Stimulated activated CD4-positive, alpha-beta T cell treated with anti-CD3 and anti-CD28 coated beads, Interleukin-2, amount 100 ng/mL, for 4 hours (primary cell): ENCODE results near the gene FBXW7.

Experiments used
- DNase-seq: peaks from one replicate; pipeline ENCODE4 v3.0.0-alpha.2; 2020; ENCODE audit warnings: low read depth

The FBXW7 gene

DNA sequence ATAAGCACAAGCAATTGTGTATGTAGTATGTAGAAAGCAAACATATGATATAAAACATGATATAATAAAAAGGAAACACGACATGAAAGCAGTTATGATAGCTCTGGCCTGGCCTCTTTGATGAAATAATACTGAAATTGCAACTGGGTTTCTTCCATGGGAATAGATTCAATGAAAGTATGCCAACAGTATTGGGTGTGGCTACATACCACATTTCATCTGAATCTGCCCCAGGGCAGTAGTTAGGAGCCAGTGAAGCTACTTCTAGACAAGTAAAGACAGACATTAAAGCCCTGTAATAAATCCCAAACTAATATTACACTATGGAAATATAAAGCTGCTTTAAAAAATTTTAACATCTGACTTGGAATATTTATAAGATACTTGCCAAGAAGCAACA, 207.3 kb downstream of the FBXW7 start:
- no peak for DNase-seq

DNA sequence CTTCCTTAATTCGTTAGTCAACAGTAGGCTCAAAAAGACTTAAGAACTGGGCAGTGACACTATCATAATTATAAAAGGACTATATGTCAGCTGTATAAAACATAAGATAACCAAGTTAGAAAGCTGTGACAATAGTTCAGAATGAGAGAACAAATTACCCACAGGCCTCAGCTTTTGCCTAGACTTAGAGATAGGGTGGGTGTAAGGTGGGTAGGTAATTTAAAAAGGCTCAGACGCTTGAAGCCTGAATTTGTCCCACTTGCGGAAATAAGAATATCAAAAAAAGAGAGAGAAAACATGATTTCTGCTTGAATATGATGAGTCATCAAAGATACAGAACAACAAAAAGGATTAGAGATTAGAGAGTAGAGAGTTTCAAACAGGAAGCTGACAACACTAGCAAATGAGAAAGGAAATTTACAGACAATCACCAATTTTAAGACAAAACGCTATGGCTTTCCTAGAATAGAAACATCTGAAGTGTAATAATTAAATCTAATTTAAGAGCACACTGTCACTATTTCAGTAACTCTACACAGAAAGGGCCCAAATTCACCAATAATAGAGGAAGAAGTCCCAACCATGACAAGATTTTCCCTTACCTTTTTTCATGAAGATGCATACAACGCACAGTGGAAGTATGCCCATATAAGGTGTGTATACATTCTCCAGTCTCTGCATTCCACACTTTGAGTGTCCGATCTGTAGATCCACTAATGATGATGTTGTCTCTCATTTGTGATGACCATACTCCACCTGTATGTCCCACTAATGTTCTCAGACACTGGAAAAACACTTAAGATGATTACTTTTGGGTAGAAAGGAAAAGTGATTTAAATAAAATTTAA, 208.1 kb downstream of the FBXW7 start:
- no peak for DNase-seq

DNA sequence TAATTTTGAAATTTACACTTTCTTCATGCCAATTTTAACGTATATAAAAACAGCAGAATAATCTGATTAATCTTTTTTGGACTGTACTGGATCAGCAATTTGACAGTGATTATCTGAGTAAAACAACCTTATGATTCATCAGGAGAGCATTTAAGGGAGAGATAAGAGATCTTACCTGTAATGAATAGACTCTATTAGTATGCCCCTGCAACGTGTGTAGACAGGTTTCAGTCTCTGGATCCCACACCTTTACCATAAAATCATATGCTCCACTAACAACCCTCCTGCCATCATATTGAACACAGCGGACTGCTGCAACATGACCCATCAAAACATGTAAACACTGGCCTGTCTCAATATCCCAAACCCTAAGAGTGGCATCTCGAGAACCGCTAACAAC, 210.1 kb downstream of the FBXW7 start:
- DNase-seq = no peak

DNA sequence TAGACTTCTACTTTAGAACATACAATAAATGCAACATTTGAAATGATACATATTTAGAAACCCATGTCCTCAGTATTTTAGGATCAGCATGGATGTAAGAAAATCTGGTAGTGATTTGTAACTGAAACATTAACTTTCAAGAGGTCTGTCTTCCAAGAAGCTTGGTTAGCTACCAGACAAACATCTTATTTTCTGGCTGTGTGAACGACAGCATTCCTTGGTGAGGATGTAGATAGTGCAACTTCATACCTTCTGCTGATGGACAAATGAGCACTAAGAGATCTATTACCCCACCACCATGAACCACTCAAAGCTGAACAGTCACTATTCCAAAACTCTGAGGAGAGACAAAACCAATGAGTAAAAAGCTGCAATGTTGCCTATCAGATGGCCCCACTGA, 212.7 kb downstream of the FBXW7 start:
- no peak for DNase-seq

DNA sequence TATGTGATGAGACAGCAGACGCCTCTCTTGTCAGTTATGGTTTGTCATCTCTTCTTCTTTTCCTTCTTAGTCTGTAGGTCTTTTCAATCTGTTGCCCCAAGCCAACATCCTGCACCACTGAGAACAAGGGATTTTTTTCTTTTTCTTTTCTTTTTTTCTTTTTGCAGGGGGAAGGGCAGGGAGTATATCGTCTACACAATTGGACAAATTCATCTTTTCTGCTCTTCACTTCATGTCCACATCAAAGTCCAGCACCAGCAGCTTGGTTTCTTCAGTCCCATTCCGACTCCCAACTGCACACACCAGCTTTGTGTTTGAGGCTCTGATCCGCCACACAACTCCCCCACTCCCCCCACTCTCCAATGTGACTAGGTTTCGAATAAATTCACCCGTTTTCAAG, 213.2 kb downstream of the FBXW7 start:
- no peak for DNase-seq

DNA sequence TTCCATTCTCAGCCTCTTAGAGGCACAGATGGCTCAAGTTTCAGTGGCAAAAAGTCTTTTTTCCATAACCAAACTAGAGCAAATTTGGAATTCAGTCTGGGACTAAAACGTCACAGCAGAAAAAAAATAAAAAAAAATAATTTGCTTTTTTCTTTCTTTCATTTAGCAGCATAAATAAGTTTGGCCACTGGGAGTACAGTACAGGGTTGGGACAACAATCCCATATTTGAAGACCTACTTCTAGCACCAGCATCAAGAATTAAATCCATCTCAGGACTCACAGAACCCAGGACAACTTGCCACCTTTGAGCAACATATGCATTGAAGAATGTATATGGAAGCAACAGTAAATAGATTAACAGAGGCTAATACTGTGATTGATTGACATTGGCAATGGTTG, 214.0 kb downstream of the FBXW7 start:
- DNase-seq = no peak

DNA sequence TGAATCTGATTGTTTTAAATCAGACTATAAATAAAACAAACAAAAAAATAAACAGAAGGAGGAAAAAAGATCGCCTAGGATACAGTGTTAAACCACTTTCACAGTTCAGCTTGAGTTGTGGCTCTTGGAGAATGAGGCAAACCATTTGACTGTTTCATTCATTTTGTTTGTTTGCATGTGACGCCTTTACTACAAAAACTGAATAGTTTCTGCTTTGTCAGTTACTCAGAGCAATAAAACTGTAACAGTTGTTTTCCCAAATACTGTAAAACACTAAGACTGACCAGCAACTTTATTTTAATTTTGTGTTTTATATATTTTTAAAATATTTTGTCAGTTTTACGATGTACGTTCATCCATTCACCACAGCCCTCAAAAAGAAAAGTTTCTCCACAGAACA, 214.5 kb downstream of the FBXW7 start:
- no peak for DNase-seq

DNA sequence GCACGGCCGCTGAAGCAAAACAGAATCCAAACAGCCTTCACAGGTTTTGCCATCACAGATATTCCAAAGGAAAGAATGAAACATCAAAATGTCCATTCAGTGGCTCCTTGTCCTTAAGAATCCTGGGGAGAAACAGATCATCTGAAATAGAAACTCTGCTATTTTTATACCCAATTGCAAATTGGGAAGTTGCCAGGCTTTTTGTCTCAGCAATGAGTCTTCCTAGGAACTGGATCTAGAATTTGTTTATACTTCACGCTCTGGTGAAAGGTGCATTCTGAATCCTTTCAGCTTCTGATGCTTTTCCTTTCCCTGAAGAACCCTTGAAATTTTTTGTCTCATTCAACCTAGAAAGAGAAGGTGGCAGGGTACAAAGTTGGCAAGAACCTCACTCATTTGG, 218.9 kb downstream of the FBXW7 start:
- no peak for DNase-seq

DNA sequence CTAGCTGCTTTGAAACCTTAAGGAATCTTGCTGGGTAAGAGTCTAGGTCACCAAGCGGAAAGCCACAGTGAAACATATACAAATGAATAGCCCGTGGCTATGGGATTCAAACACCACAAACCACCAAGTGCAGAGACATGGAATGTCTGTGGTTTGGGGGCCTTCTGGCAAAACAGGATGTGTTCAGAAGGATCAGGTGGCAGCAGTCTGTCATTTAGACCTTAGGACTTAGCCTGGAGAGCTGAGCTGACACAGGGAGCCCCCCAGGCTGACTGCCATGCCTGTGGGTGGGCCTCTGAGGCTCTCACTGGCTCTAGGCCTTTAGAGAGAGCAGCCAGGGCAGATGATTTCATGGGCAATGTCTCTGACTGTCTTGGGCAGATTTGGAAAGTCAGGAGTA, 225.6 kb downstream of the FBXW7 start:
- no peak for DNase-seq

DNA sequence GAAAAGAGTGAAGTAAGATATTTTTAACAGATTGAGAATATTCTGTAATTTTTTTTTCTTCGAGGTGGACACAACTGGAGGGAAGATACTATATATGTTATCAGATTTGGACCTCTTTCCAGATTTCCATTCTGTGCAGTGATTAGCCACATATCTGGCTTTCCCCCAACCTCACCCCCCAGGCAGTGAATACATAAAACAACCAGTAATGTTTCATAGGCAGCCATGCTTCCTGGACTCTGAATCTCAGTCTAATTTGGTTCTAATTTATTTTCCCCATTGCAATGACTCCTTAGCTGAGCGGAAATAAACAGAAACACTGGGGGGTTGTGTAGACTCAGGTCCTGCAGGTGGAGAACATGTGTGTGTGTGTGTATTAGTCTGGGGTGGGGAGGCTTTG, 226.5 kb downstream of the FBXW7 start:
- DNase-seq = no peak

DNA sequence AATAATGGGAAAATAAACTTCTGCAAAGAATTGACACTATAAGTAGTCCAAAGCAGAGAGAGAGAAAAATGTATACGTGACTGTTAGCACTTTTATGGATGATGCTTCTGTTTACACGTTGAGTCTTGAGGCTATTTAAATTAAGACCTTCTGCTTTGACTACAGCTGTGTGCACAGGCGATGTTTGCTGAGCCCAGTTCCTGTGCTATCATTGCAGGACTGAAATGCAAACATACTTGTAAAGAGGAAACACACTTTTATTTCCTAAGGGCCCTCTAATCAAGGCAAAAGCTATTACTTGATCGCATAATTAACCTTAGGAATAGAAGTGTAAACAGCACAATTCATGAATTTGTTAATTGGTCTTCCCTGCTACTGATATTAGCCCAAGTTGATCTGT, 226.9 kb downstream of the FBXW7 start:
- no peak for DNase-seq

DNA sequence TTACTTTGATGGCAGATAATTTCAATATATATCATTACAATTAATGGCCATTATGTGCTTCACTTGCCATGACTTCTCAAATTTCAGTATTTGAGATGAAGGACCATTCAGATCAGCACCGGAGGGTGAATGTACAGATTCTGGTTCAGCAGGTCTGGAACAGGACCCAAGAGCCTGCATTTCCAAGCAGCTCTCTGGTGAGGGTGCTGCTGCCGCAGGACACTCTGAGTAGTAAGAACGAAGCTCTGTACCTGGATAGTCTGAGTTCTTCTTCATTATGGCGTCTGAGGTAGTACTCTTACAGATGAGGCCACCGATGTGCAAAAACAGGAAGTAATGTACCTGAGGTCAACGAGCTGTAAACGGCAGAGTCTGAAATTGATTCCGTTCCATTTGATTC, 228.2 kb downstream of the FBXW7 start:
- DNase-seq = no peak

DNA sequence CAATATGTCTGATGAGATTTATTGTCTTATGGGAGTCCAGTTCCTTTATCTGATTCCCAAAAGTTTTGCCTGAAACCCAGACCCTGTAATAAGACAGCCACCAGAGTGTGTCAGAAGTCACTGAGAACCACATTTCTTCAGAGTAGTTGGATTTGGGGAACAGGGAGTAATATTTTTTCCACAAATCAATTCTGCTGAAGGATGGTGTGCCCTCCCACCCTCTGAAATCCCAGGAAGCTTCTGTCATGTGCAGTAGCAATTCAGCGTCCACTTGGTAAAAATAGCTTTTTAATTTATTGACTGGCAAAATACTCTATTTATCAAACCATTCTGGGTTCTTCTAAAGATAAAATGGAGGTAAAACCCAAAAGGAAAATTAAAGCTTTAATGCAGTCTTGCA, 229.4 kb downstream of the FBXW7 start:
- DNase-seq = no peak

DNA sequence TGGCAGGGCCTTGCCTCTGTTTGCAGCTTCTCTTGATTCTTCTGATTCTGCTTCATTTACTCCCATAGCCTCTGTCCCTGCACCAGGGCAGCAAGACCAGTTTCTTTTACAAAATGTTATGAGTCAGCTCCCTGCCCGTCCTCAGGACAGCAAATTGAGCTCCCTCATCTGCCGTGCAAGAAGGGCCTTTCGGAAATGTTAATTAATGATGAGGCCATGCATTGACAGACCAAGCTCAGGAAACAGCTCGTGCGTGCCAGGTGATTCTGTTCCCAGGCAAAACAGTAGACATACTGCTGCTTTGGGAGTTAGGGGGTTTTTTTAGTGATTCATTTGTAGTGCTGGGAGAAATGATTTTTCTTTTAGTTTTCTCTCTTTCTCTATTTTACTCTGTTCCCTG, 231.7 kb downstream of the FBXW7 start:
- DNase-seq = no peak

DNA sequence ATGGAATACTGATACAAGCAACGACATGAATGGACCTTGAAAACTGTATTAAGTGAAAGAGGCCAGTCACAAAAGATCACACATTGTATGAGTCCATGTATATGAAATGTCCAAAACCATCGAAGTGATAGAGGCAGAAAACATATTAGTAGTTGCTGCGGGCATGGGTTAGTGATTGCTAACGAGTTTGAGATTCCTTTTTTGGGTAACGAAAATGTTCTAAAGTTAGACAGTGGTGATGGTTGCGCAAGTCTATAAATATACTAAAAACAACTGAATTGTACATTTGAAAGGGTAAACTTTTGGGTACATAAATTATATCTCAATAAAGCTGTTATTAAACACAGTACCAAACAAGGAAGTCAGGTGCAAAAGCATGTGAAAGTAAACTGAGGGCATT, 234.5 kb downstream of the FBXW7 start:
- no peak for DNase-seq

DNA sequence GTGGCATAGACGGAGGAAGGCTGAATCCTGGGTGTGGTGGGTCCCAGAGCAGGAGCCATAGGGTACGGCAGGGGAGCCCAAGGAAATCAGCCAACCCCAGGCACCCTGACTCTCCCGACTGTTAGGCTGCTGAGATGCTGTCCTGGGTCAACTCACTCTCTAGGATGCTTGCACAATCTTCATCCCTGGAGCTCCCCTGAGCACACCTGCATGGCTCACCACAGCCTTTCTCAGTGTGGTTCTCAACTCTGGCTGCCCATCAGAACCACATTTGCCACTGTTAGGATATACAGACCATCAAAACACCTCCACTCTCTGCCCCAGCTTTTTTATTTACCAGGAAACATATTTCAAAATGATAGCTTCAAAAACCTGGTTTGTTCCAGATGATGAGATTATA, 236.3 kb downstream of the FBXW7 start:
- no peak for DNase-seq

DNA sequence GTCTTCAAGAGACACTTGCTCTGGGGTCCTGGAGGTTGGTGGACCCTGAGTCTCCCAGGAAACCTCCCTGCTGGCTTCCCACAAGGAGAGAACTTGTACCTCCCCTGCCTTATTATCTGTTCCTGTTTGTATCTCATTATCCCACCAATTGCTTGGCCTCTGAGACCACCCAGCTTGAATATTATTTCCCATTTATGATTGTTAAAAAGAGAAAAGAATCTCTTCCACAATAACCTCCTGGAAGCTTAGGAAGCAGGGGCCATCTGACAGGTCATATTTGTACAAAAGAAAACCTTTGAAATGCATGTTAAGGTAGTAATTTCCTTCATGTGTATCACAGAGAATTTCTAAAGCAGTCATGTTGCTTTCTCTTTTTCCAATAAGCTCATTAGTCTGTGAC, 239.5 kb downstream of the FBXW7 start:
- DNase-seq = no peak

DNA sequence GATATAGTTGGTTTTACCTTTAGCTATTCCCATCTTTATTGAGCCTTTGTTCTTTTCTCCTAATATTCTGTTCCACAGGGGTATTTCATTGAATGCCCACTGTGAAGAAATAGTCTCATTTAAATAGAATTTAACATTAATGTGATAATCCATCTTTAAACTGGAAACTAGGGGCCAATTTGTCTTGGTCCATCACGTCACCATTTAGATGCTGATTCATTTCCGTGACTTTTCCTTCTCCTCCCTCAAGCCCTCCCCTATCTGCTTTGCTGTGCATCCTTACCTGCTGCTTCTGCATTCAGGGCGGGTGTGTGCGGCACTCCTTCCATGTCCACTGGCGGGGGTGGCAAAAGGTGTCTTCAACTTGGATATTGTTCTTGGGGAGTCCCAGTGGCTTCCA, 241.1 kb downstream of the FBXW7 start:
- DNase-seq = no peak

DNA sequence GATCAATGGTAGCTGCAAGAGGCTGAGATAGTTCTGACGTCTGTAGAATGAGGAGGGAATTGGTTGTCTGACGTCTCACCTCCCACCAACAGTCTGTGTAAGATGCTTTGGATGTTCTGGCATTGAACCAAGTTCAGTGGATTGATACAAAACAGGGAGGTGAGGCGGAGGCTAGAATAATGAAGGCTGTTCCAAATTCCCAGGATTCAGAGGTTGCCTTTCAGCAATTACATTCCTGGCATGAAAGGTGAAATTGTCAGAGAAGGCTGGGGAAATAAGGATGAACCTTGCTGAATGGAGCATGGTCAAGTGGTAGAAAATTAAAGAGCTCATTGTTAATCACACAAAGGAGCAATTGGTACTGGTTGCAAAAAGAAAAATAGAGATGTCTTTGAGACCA, 241.6 kb downstream of the FBXW7 start:
- DNase-seq = no peak

DNA sequence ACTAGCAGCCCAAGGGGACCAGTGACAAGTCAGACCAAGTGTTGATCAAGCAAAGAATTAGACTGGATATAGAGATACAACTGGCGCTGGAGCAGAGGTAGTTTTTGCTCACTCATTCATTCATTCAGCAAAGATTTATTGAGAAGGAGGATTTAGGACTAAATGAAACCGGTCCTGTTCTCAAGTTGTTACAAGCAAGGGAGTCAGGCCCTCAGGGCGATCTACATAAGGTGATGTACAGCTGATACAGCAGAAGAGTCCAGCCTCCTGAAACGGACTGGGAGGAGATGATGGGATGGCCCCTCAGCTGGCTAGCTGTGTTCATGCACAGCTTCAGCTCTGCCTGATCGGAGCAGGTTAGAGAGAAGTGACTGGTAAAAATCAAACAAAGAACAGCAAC, 242.4 kb downstream of the FBXW7 start:
- no peak for DNase-seq

DNA sequence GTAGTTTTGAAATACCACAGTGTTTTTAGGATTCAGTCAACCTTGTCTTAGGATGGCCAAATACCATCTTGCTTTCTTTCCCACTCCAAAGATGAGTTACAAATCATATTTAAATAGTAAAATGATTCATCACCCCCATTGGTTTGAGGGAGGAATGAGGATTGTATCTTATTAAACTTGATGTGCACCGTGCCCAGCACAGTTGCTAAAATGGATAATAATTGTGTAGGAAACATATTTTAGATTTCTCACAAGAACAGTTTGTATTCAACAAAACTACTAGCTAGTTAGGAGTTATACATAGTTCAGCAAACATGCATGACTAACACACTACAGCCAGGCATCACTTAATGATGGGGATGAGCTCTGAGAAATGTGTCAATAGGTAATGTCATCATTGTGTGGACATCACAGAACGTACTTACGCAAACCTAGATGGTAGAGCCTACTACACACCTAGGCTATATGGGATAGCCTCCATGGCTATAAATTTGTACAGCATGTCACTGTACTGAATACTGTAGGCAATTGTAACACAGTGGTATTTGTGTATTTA, 245.4 kb downstream of the FBXW7 start:
- no peak for DNase-seq

DNA sequence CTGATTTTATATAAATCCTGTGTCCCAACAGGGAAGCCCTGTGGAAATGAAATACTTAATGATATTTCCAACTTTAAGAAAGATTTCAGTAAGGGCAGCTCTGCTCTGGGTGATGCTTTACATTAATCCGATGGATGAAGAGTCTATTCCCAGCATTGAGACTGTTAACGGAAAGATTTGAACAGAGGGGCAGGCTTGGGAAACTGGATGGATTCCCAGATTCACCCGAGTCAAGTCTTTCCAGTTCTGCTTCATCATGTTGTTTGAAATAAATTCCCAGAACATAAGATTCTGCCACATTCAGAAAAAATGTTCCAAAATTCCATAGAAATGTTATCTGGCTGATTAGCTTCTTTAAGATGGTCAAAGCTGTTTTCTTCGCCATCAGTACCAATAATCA, 246.0 kb downstream of the FBXW7 start:
- DNase-seq = no peak

DNA sequence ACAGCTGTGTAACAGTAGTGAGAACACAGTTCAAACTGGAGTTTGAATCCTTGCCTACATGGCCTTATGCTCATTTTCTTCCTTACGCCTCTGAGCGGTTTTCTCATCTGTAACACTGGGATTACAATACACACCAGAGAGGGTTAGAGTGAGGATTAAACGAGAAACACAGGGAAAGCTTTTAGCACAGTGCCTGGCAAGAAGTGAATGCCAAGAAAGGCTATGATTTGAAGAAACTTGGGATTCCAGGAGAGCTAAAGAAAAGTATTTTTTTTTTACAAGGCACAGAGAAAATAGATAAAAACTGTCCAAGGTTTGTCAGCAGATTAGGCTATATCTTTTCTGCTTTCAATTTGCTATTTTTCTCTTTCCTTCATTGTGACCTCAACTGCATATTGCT, 246.4 kb downstream of the FBXW7 start:
- DNase-seq = no peak

DNA sequence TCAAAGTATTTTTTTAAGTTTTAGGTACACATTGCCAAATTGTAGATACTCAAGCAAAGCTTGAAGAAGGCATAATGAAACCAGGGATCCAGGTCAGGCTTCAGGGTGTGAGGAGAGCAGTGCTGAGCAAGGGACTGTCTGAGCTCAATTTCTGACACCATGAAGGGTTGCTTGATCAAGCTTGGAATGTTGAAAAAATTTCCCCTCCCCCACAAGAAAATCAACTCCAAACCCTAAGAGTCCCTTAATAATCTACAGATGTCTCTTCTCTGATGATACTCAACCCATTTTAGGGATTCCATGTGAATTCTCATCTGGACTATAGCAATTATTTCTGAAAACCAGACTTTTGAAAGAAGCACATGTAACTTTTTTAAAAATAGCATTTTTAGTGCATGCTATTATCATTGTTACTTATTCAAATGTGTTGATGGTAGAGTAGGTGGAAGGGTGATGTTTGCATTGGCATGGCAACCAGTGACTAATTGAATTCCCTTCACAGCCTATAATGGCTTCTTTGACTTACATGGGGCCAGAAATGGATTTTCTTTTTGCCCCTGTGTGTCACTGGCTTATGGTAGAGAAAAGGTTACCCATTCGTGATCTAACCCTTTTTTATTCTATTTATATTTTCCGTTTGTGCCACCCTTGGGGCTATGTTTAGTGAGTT, 252.0 kb downstream of the FBXW7 start:
- DNase-seq = no peak
